ENCODE results near the gene ETV1. TPM values are rescaled to one million over a fixed set of nuclear protein-coding genes. Genes with fewer than 3 reads are reported as not detected.

Gene ETV1
- total and polyA plus RNA-seq, 9 of the 15 experiments (the other 6 are each of a cell fraction or from before 2014, with no cell fraction given), result 7.2 to 27.4 (median 14.0) TPM

GRCh38 chr7:13990319-13990983 lies 985 bp upstream of the ETV1 start (continued):
- no peak for TF ChIP-seq AFF4 (CRISPR knock-in tag; IDR thresholded peaks at IDR 0.05)
- TF ChIP-seq MTA3 (IDR thresholded peaks at IDR 0.05; ENCODE audit: borderline replicate concordance), result no peak
- no peak for TF ChIP-seq HMG20A (CRISPR knock-in tag; conservative IDR thresholded peaks at IDR 0.05)
- no peak for TF ChIP-seq CHD2 (IDR thresholded peaks at IDR 0.05; ENCODE audit: low read depth, low read length)
- no peak for TF ChIP-seq ZNF740 (CRISPR knock-in tag; IDR thresholded peaks at IDR 0.05)
- no peak for TF ChIP-seq ZNF740 (tag; IDR thresholded peaks at IDR 0.05)
- TF ChIP-seq ARHGAP35 (IDR thresholded peaks at IDR 0.05; ENCODE audit: partially characterized antibody), result no peak
- TF ChIP-seq ZNF717 (CRISPR knock-in tag; IDR thresholded peaks at IDR 0.05), result 0 out of 2 replicates have a peak, but pooled peaks have one; percentile 59
- TF ChIP-seq NEUROD1 (IDR thresholded peaks at IDR 0.05; ENCODE audit: borderline replicate concordance, low read depth, low read length, partially characterized antibody), result no peak
- no peak for TF ChIP-seq RBM22 (IDR thresholded peaks at IDR 0.05; ENCODE audit: low read depth, low read length, poor library complexity, severe bottlenecking)
- no peak for TF ChIP-seq THRA (IDR thresholded peaks at IDR 0.05)
- TF ChIP-seq CTCFL (IDR thresholded peaks at IDR 0.05; ENCODE audit: borderline replicate concordance, insufficient read depth, low read depth, low read length, poor library complexity, severe bottlenecking), result no peak
- no peak for TF ChIP-seq ZKSCAN3 (CRISPR knock-in tag; IDR thresholded peaks at IDR 0.05)
- no peak for TF ChIP-seq NCOA4 (IDR thresholded peaks at IDR 0.05; ENCODE audit: partially characterized antibody)
- TF ChIP-seq ZFX (CRISPR knock-in tag; IDR thresholded peaks at IDR 0.05), result no peak; the same call in 1 of the 2 replicates
- peak; percentile 65; the same call in 1 of the 2 replicates for TF ChIP-seq NFRKB (IDR thresholded peaks at IDR 0.05; ENCODE audit: low read depth)
- TF ChIP-seq ZNF639 (CRISPR knock-in tag; conservative IDR thresholded peaks at IDR 0.05 in 1 of 2, IDR thresholded peaks at IDR 0.05 in 1 of 2), result no peak
- TF ChIP-seq PHB (CRISPR knock-in tag; IDR thresholded peaks at IDR 0.05), result no peak
